ENCODE measurements around the gene SLC23A1. TPM values are rescaled to one million over a fixed set of nuclear protein-coding genes. Genes with fewer than 3 reads are reported as not detected.

SLC23A1 gene
- 13.4 and 19.6 TPM in 2 replicates for total RNA-seq
- 3.0 and 3.3 TPM in 2 replicates for polyA plus RNA-seq

- H3K4me3 ChIP-seq, result no peak within 1 kb of the TSS
Measured at GRCh38 chr5:139383275-139383992, at the start of gene SLC23A1. SLC23A1 (minus strand) TSS chr5:139383297; CDS start chr5:139383253, 44 bp downstream.

GRCh38 chr5:139431706-139432105, 48.6 kb upstream of the SLC23A1 start:
- 82% methylated on average over 1 of the region's 1 CpG for WGBS (ENCODE audit: low lambda C conversion rate, missing lambda C conversion rate)
- H3K4me2 ChIP-seq, result no peak overlapping the region
- H3K27ac ChIP-seq, result no peak overlapping the region
- H2AFZ ChIP-seq, result no peak overlapping the region
- H3K9me2 ChIP-seq (replicated peaks; ENCODE audit: insufficient read depth), result no peaks in the 10 kb centered on the region
- H4K20me1 ChIP-seq (ENCODE audit: insufficient read depth, poor library complexity, severe bottlenecking), result no peaks in the 10 kb centered on the region
- no peaks in the 10 kb centered on the region for H3K79me2 ChIP-seq
- TF ChIP-seq EZH2phosphoT487 (IDR thresholded peaks at IDR 0.05; ENCODE audit: low read depth, severe bottlenecking, unreplicated experiment) (no peak), EZH2 (IDR thresholded peaks at IDR 0.05; ENCODE audit: borderline replicate concordance) (no peak), CTCF (IDR thresholded peaks at IDR 0.05; ENCODE audit: poor library complexity) (no peak)
- no peaks in the 10 kb centered on the region for H3K4me1 ChIP-seq (ENCODE audit: insufficient read depth)
- no peaks in the 10 kb centered on the region for H3K36me3 ChIP-seq (replicated peaks; ENCODE audit: insufficient read depth, low read depth)
- H3K9me3 ChIP-seq (ENCODE audit: low read depth), result no peaks in the 10 kb centered on the region
- DNase-seq (ENCODE audit: low spot score), result no peak
- no peak overlapping the region for H3K4me3 ChIP-seq
- H3K27me3 ChIP-seq, result no peaks in the 10 kb centered on the region

More at GRCh38 chr5:139383275-139383992, at the start of gene SLC23A1:
- Histone ChIP-seq H3K27me3 (no peaks in the 10 kb centered on the region), H3K4me2 (peak within 1 kb of the TSS; percentile 62), H3K36me3 (replicated peaks; ENCODE audit: insufficient read depth, low read depth) (no peaks in the 10 kb centered on the region), H4K20me1 (ENCODE audit: insufficient read depth, poor library complexity, severe bottlenecking) (no peaks in the 10 kb centered on the region), H3K79me2 (no peaks in the 10 kb centered on the region), H3K9me2 (replicated peaks; ENCODE audit: insufficient read depth) (no peaks in the 10 kb centered on the region), H3K4me1 (ENCODE audit: insufficient read depth) (peaks cover 19% of the 10 kb centered on the region), H2AFZ (no peak within 1 kb of the TSS), H3K27ac (peak within 1 kb of the TSS; percentile 65), H3K9me3 (ENCODE audit: low read depth) (no peaks in the 10 kb centered on the region)
- whole genome bisulfite sequencing (ENCODE audit: low lambda C conversion rate, missing lambda C conversion rate), result 61% methylated on average over 10 of the region's 10 CpGs
- peak; percentile 64 for DNase-seq (ENCODE audit: low spot score)
- no peak for TF ChIP-seq CTCF (IDR thresholded peaks at IDR 0.05; ENCODE audit: poor library complexity)
- no peak for TF ChIP-seq EZH2phosphoT487 (IDR thresholded peaks at IDR 0.05; ENCODE audit: low read depth, severe bottlenecking, unreplicated experiment)
- TF ChIP-seq EZH2 (IDR thresholded peaks at IDR 0.05; ENCODE audit: borderline replicate concordance), result no peak

- H2AFZ ChIP-seq, result no peak overlapping the region
- H3K4me1 ChIP-seq (ENCODE audit: insufficient read depth), result no peaks in the 10 kb centered on the region
- H3K4me2 ChIP-seq, result no peak overlapping the region
- H3K27ac ChIP-seq, result no peak overlapping the region
- TF ChIP-seq EZH2phosphoT487 (IDR thresholded peaks at IDR 0.05; ENCODE audit: low read depth, severe bottlenecking, unreplicated experiment), result no peak
- no peak for TF ChIP-seq CTCF (IDR thresholded peaks at IDR 0.05; ENCODE audit: poor library complexity)
- no peak for TF ChIP-seq EZH2 (IDR thresholded peaks at IDR 0.05; ENCODE audit: borderline replicate concordance)
- no peaks in the 10 kb centered on the region for H3K36me3 ChIP-seq (replicated peaks; ENCODE audit: insufficient read depth, low read depth)
- no peak for DNase-seq (ENCODE audit: low spot score)
- H3K79me2 ChIP-seq, result no peaks in the 10 kb centered on the region
- H3K4me3 ChIP-seq, result no peak overlapping the region
- H3K9me2 ChIP-seq (replicated peaks; ENCODE audit: insufficient read depth), result no peaks in the 10 kb centered on the region
- H3K27me3 ChIP-seq, result no peaks in the 10 kb centered on the region
- H4K20me1 ChIP-seq (ENCODE audit: insufficient read depth, poor library complexity, severe bottlenecking), result no peaks in the 10 kb centered on the region
- WGBS (ENCODE audit: low lambda C conversion rate, missing lambda C conversion rate), result 92% methylated on average over 2 of the region's 2 CpGs
- H3K9me3 ChIP-seq (ENCODE audit: low read depth), result no peaks in the 10 kb centered on the region
Measured at GRCh38 chr5:139430015-139430414, 46.9 kb upstream of the SLC23A1 start.
